Forelimb muscle (tissue), 1 donor: ENCODE data around the gene RPUSD2. TPM values are rescaled to one million over a fixed set of nuclear protein-coding genes. Genes with fewer than 3 reads are reported as not detected.
A peak's percentile ranks its signal among the peaks of the same experiment; 100 is the strongest.

Experiments used
- DNase-seq: peaks from one replicate; pipeline ENCODE4 v3.0.0-alpha.2; 2013; ENCODE audit warnings: low read depth
- polyA plus RNA-seq: library from polyadenylated mRNA; unstranded; fragments of 120-200 nt; gene quantifications from one replicate; pipeline ENCODE4 v1.2.1, GENCODE V29; 2013; ENCODE audit not compliant: insufficient read length

RPUSD2 gene
- polyA plus RNA-seq = 8.7 TPM

- peak; percentile 66 for DNase-seq
Measured at GRCh38 chr15:40569129-40569953, at the start of gene RPUSD2. RPUSD2 (plus strand) TSS chr15:40569299; CDS start chr15:40569338, 39 bp downstream.

GRCh38 chr15:40523611-40524010, 45.5 kb upstream of the RPUSD2 start:
- no peak for DNase-seq

GRCh38 chr15:40525855-40526254, 43.2 kb upstream of the RPUSD2 start:
- DNase-seq = no peak

GRCh38 chr15:40528801-40529200, 40.3 kb upstream of the RPUSD2 start:
- no peak for DNase-seq

GRCh38 chr15:40533763-40534364, 35.2 kb upstream of the RPUSD2 start:
- DNase-seq = no peak

- DNase-seq = no peak
Measured at GRCh38 chr15:40534371-40534770, 34.7 kb upstream of the RPUSD2 start.

GRCh38 chr15:40536501-40536900, 32.6 kb upstream of the RPUSD2 start:
- no peak for DNase-seq

GRCh38 chr15:40538976-40539375, 30.1 kb upstream of the RPUSD2 start:
- no peak for DNase-seq

- DNase-seq = no peak
Measured at GRCh38 chr15:40543082-40543481, 26.0 kb upstream of the RPUSD2 start.

GRCh38 chr15:40543631-40544294, 25.3 kb upstream of the RPUSD2 start:
- DNase-seq = no peak

GRCh38 chr15:40545457-40545856, 23.6 kb upstream of the RPUSD2 start:
- no peak for DNase-seq

- DNase-seq = no peak
Measured at GRCh38 chr15:40548610-40549009, 20.5 kb upstream of the RPUSD2 start.

GRCh38 chr15:40549894-40550293, 19.2 kb upstream of the RPUSD2 start:
- no peak for DNase-seq

- no peak for DNase-seq
Measured at GRCh38 chr15:40550341-40551037, 18.6 kb upstream of the RPUSD2 start.

- DNase-seq = no peak
Measured at GRCh38 chr15:40554161-40554525, 15.0 kb upstream of the RPUSD2 start.

- DNase-seq = no peak
Measured at GRCh38 chr15:40555876-40556275, 13.2 kb upstream of the RPUSD2 start.

GRCh38 chr15:40558952-40559742, 10.0 kb upstream of the RPUSD2 start:
- DNase-seq = no peak

- no peak for DNase-seq
Measured at GRCh38 chr15:40562691-40563090, 6.4 kb upstream of the RPUSD2 start.

GRCh38 chr15:40563426-40563825, 5.7 kb upstream of the RPUSD2 start:
- DNase-seq = no peak

GRCh38 chr15:40564591-40565332, 4.3 kb upstream of the RPUSD2 start, which contains the start of gene CCDC32:
CCDC32 (minus strand) TSS chr15:40565042; CDS start chr15:40563015, 2,027 bp downstream.
- peak; percentile 98 for DNase-seq
